HepG2 (cell line): ENCODE measurements around the gene ERBB4. TPM values are rescaled to one million over a fixed set of nuclear protein-coding genes. Genes with fewer than 3 reads are reported as not detected.

Experiments
- ATAC-seq: fragments of 200-7000 bp; cut with Tn5 transposase; 3 replicates; pipeline ENCODE4 v1.9.1; 2020; ENCODE audit warnings: mild to moderate bottlenecking, moderate library complexity
- BruUV-seq: library from RNA; stranded (reverse); fragments of 400-500 nt; replicated peaks from 2 replicates; lab custom pipeline; 2021; lab: Mats Ljungman, UMichigan
- CTCF ChIA-PET: fragments of 300-600 bp; formaldehyde crosslinking; extraction: SDS; loops from one replicate; lab custom pipeline; 2021; ENCODE audit warnings: low total read pairs, inconsistent platforms, low intra/inter-chr PET ratio; lab: Yijun Ruan, JAX
- POLR2A ChIA-PET: fragments of 350-600 bp; sonication (Branson Sonifier 250); formaldehyde crosslinking; loops from one replicate; lab custom pipeline; 2020; ENCODE audit warnings: antibody characterized with exemption, inconsistent platforms; lab: Yijun Ruan, JAX
- DNase-seq: peaks from one replicate; pipeline ENCODE4 v3.0.0-alpha.2; 2015; ENCODE audit warnings: low spot score
- FAIRE-seq: peaks from 3 replicates; lab custom pipeline; 2011; peaks lifted over from hg19 to GRCh38; lab: Jason Lieb, UNC
- H2AFZ ChIP-seq: one replicate; pipeline ENCODE4 v1.6.1; 2011; ENCODE audit warnings: low read length, inconsistent platforms
- H3K27ac ChIP-seq: fragments of 300-600 bp; 3 replicates; pipeline ENCODE4 v1.8.0; 2011; ENCODE audit warnings: mixed run types, mild to moderate bottlenecking, mixed read lengths, low read length, inconsistent platforms; ENCODE audit not compliant: insufficient read depth; ENCODE audit errors: extremely low read length
- H3K27me3 ChIP-seq, 2 experiments: fragments of 200-600 bp in 1 of 2; 2 replicates in 1 of 2; 3 replicates in 1 of 2; pipeline versions ENCODE4 v1.6.0 to v1.8.0; 2011; ENCODE audit warnings: low read length in 2 of 2, mild to moderate bottlenecking in 2 of 2, moderate library complexity in 2 of 2, inconsistent platforms in 1 of 2; ENCODE audit not compliant: insufficient read depth in 2 of 2, control insufficient read depth in 1 of 2
- H3K36me3 ChIP-seq, 2 experiments: fragments of 200-600 bp in 1 of 2; replicated peaks in 1 of 2; 2 replicates in 1 of 2; 3 replicates in 1 of 2; pipeline versions ENCODE4 v1.5.1 to v1.8.0; 2011; ENCODE audit warnings: low read length in 2 of 2, inconsistent platforms in 1 of 2; ENCODE audit not compliant: insufficient read depth in 2 of 2, control insufficient read depth in 1 of 2
- H3K4me1 ChIP-seq: 2 replicates; pipeline ENCODE4 v1.5.1; 2012; ENCODE audit warnings: low read length, inconsistent platforms; ENCODE audit not compliant: insufficient read depth
- H3K4me2 ChIP-seq: 2 replicates; pipeline ENCODE4 v1.6.0; 2011; ENCODE audit warnings: low read depth, low read length, inconsistent platforms
- H3K4me3 ChIP-seq, 3 experiments: fragments of 200-600 bp in 1 of 3; sonication (generic), shearing (Covaris generic) in 1 of 3; replicated peaks in 1 of 3; 2 replicates each; pipeline ENCODE4 v1.5.1; 2011 to 2016; ENCODE audit warnings: low read length in 3 of 3, inconsistent platforms in 2 of 3, low read depth in 2 of 3, mild to moderate bottlenecking in 2 of 3, control low read depth in 1 of 3, mixed read lengths in 1 of 3; ENCODE audit not compliant: insufficient read depth in 1 of 3
- H3K79me2 ChIP-seq: one replicate; pipeline ENCODE4 v1.6.1; 2011; ENCODE audit warnings: low read length, inconsistent platforms; ENCODE audit not compliant: insufficient read depth
- H3K9ac ChIP-seq: 2 replicates; pipeline ENCODE4 v1.6.0; 2011; ENCODE audit warnings: mild to moderate bottlenecking, low read depth, low read length, inconsistent platforms; ENCODE audit not compliant: insufficient read depth
- H3K9me3 ChIP-seq: 2 replicates; pipeline ENCODE4 v1.5.1; 2012; ENCODE audit warnings: mild to moderate bottlenecking, low read length
- H4K20me1 ChIP-seq: 2 replicates; pipeline ENCODE4 v1.6.0; 2011; ENCODE audit warnings: inconsistent platforms, mild to moderate bottlenecking, low read length, moderate library complexity; ENCODE audit not compliant: insufficient read depth
- ATF6 ChIP-seq: sonication (generic); formaldehyde crosslinking; conservative IDR thresholded peaks from 2 replicates; pipeline ENCODE4 v1.4.0; 2020; ENCODE audit warnings: missing genetic modification reagents
- BORCS8-MEF2B ChIP-seq: sonication (generic); formaldehyde crosslinking; IDR thresholded peaks from 2 replicates; pipeline ENCODE4 v1.8.0; 2022; ENCODE audit warnings: mild to moderate bottlenecking, missing genetic modification reagents
- EED ChIP-seq: sonication (generic); formaldehyde crosslinking; IDR thresholded peaks from 2 replicates; pipeline ENCODE4 v1.5.0; 2020; ENCODE audit warnings: mild to moderate bottlenecking, missing genetic modification reagents
- HCFC1 ChIP-seq: fragments of 150-350 bp; IDR thresholded peaks from 2 replicates; pipeline ENCODE4 v1.6.1; 2014; ENCODE audit warnings: low read depth, low read length
- HMGA1 ChIP-seq: sonication (generic); formaldehyde crosslinking; conservative IDR thresholded peaks from 2 replicates; pipeline ENCODE4 v1.4.0; 2020; ENCODE audit warnings: missing genetic modification reagents
- HNF1B ChIP-seq: sonication (generic); formaldehyde crosslinking; IDR thresholded peaks from 2 replicates; pipeline ENCODE4 v1.5.1; 2020; ENCODE audit warnings: mild to moderate bottlenecking, moderate library complexity, missing genetic modification reagents
- JUN ChIP-seq: sonication (generic); formaldehyde crosslinking; IDR thresholded peaks from 2 replicates; pipeline ENCODE4 v1.4.0; 2020; ENCODE audit warnings: mild to moderate bottlenecking, missing genetic modification reagents
- RAD21 ChIP-seq: fragments of 450-650 bp; formaldehyde crosslinking; IDR thresholded peaks from 2 replicates; pipeline ENCODE4 v1.5.0; 2020; ENCODE audit warnings: mild to moderate bottlenecking
- SATB2 ChIP-seq: sonication (generic); formaldehyde crosslinking; IDR thresholded peaks from 2 replicates; pipeline ENCODE4 v1.5.0; 2020; ENCODE audit warnings: missing genetic modification reagents
- SP1 ChIP-seq, 2 experiments: fragments of 450-650 bp in 1 of 2; sonication (generic) in 1 of 2; formaldehyde crosslinking in 1 of 2; IDR thresholded peaks; 2 replicates each; pipeline versions ENCODE4 v1.4.0 to v1.6.1; 2016 to 2020; ENCODE audit warnings: missing genetic modification reagents in 1 of 2
- SRF ChIP-seq: IDR thresholded peaks from 2 replicates; pipeline ENCODE4 v1.6.1; 2011; ENCODE audit warnings: mild to moderate bottlenecking, low read depth, low read length, moderate library complexity
- ZBTB34 ChIP-seq: sonication (generic); formaldehyde crosslinking; IDR thresholded peaks from 2 replicates; pipeline ENCODE4 v1.8.0; 2022; ENCODE audit warnings: mild to moderate bottlenecking, missing genetic modification reagents
- ZFP36L1 ChIP-seq: sonication (generic); formaldehyde crosslinking; IDR thresholded peaks from 2 replicates; pipeline ENCODE4 v1.8.0; 2022; ENCODE audit warnings: mild to moderate bottlenecking, missing genetic modification reagents, moderate library complexity
- ZNF20 ChIP-seq: sonication (generic); formaldehyde crosslinking; IDR thresholded peaks from 2 replicates; pipeline ENCODE4 v1.4.0; 2020; ENCODE audit warnings: mild to moderate bottlenecking, moderate library complexity, missing genetic modification reagents
- ZNF660 ChIP-seq: sonication (generic); formaldehyde crosslinking; IDR thresholded peaks from 2 replicates; pipeline ENCODE4 v1.5.1; 2020; ENCODE audit warnings: mild to moderate bottlenecking, low read depth, missing genetic modification reagents, borderline replicate concordance
- WGBS: methylation state at CpG from one replicate; pipeline ENCODE4 v1.1.6; 2017; ENCODE audit warnings: low lambda C conversion rate; 5-methylcytosine and 5-hydroxymethylcytosine counted together
- in situ Hi-C: cut with HindIII; loops from 2 replicates; pipeline ENCODE4 v1.10.0; 2017; ENCODE audit warnings: low pct_unique_long_range_greater_than_20kb; ENCODE audit not compliant: extremely low pct_ligation_motif_present
- intact Hi-C: fragments of 100-400 bp; cut with micrococcal nuclease; formaldehyde crosslinking; loops from one replicate; pipeline ENCODE4 v1.10.0; 2022; ENCODE audit not compliant: unreplicated experiment
- polyA plus RNA-seq, 8 experiments: library from polyadenylated mRNA; depleted of rRNA in 3 of 8; stranded (reverse) in 7 of 8; unstranded in 1 of 8; fragments of >200 nt; fragmentation: Illumina TruSeq in 4 of 8; extraction: Trizol in 4 of 8; gene quantifications; 2 replicates each; pipeline versions ENCODE4 v1.2.1 to v1.2.3, GENCODE V29; 2011 to 2016; ENCODE audit warnings: low read depth in 4 of 8, missing spikeins in 1 of 8, mixed read lengths in 1 of 8; ENCODE audit not compliant: insufficient read depth in 1 of 8
- total RNA-seq, 5 experiments: library from RNA; depleted of rRNA; stranded (reverse); fragments of >200 nt; fragmentation: Illumina TruSeq; extraction: Trizol; gene quantifications; 2 replicates each; pipeline ENCODE4 v1.2.3, GENCODE V29; 2016; ENCODE audit warnings: low read depth in 1 of 5

Gene ERBB4
- total and polyA plus RNA-seq, 2 of the 13 experiments (the other 11 are each of a cell fraction or from before 2014, with no cell fraction given) = not detected

- ChIA-PET CTCF (no interaction called here), POLR2A (no interaction called here)
- H3K4me3 ChIP-seq = no peak overlapping the region
- no peaks in the 10 kb centered on the region for H3K36me3 ChIP-seq
- H3K4me2 ChIP-seq = no peak overlapping the region
- in situ Hi-C loops = no loop called here
- no peak overlapping the region for H3K27ac ChIP-seq
- FAIRE-seq (no peak), DNase-seq (no peak), ATAC-seq (no peak)
- no TSS peak for BruUV-seq
- no peaks in the 10 kb centered on the region for H3K9me3 ChIP-seq
- H3K4me1 ChIP-seq = no peaks in the 10 kb centered on the region
- no peak overlapping the region for H2AFZ ChIP-seq
- no peak overlapping the region for H3K9ac ChIP-seq
- intact Hi-C loops = no loop called here
- H4K20me1 ChIP-seq = no peaks in the 10 kb centered on the region
- no peaks in the 10 kb centered on the region for H3K27me3 ChIP-seq
- H3K79me2 ChIP-seq = no peaks in the 10 kb centered on the region
- TF ChIP-seq BORCS8-MEF2B (CRISPR knock-in tag) = no peak
- TF ChIP-seq EED (CRISPR knock-in tag) = no peak
- TF ChIP-seq JUN (CRISPR knock-in tag) = no peak
- TF ChIP-seq ZNF20 (CRISPR knock-in tag) = no peak
- TF ChIP-seq ZFP36L1 (CRISPR knock-in tag) = no peak
- no peak for TF ChIP-seq ATF6 (CRISPR knock-in tag)
- TF ChIP-seq ZBTB34 = no peak
- TF ChIP-seq SRF = no peak
- no peak for TF ChIP-seq HNF1B
- no peak for TF ChIP-seq SATB2 (CRISPR knock-in tag)
- no peak for TF ChIP-seq HCFC1
- no peak for TF ChIP-seq HMGA1
- no peak for TF ChIP-seq RAD21 (CRISPR knock-in tag)
- no peak for TF ChIP-seq SP1 (IDR thresholded peaks at IDR 0.05)
- no peak for TF ChIP-seq SP1 (CRISPR knock-in tag; IDR thresholded peaks at IDR 0.05)
- no peak for TF ChIP-seq ZNF660
- 0% methylated on average over 1 of the region's 1 CpG for WGBS
Measured at GRCh38 chr2:212495046-212495445, 43.6 kb downstream of the ERBB4 start.
